K562 (cell line): ENCODE data around the gene SCYL1. TPM values are rescaled to one million over a fixed set of nuclear protein-coding genes. Genes with fewer than 3 reads are reported as not detected.
A peak's percentile ranks its signal among the peaks of the same experiment; 100 is the strongest.

Source experiments
- BCOR ChIP-seq: fragments of 450-650 bp; IDR thresholded peaks from 2 replicates; pipeline ENCODE4 v1.6.1; 2016
- CBX8 ChIP-seq: fragments of 200-600 bp; sonication (generic); IDR thresholded peaks from 2 replicates; pipeline ENCODE4 v1.6.1; 2012; ENCODE audit warnings: borderline replicate concordance, mixed run types, low read depth, mild to moderate bottlenecking, moderate library complexity, mixed read lengths, low read length, control low read depth, inconsistent platforms; ENCODE audit not compliant: poor library complexity, severe bottlenecking; ENCODE audit errors: extremely low read depth
- DNMT1 ChIP-seq: fragments of 450-650 bp; IDR thresholded peaks from 2 replicates; pipeline ENCODE4 v1.6.1; 2016; ENCODE audit warnings: antibody characterized with exemption, mild to moderate bottlenecking
- DPF2 ChIP-seq: fragments of 450-650 bp; IDR thresholded peaks from 2 replicates; pipeline ENCODE4 v1.6.1; 2016
- HOXB6 ChIP-seq: fragments of 250-450 bp; sonication (Bioruptor Pico); IDR thresholded peaks from 2 replicates; pipeline ENCODE4 v1.5.1; 2022; ENCODE audit warnings: mild to moderate bottlenecking, borderline replicate concordance
- MYBL2 ChIP-seq, 2 experiments: fragments of 450-650 bp in 1 of 2; sonication (generic) in 1 of 2; formaldehyde crosslinking in 1 of 2; IDR thresholded peaks; 2 replicates each; pipeline versions ENCODE4 v1.6.1 to v1.8.1; 2017 to 2022; ENCODE audit warnings: borderline replicate concordance in 1 of 2, inconsistent platforms in 1 of 2, low read depth in 1 of 2, mild to moderate bottlenecking in 1 of 2, missing genetic modification reagents in 1 of 2, moderate library complexity in 1 of 2
- NFIC ChIP-seq: fragments of 450-650 bp; IDR thresholded peaks from 2 replicates; pipeline ENCODE4 v1.6.1; 2017; ENCODE audit warnings: mild to moderate bottlenecking, inconsistent platforms
- NFRKB ChIP-seq: fragments of 450-650 bp; IDR thresholded peaks from 2 replicates; pipeline ENCODE4 v1.6.1; 2016; ENCODE audit warnings: low read depth
- POLR2G ChIP-seq: fragments of 200-400 bp; formaldehyde crosslinking; IDR thresholded peaks from 2 replicates; pipeline ENCODE4 v1.6.1; 2017; ENCODE audit warnings: low read depth, mild to moderate bottlenecking, antibody characterized with exemption, low read length, moderate library complexity
- RBM25 ChIP-seq: fragments of 200-400 bp; formaldehyde crosslinking; IDR thresholded peaks from 2 replicates; pipeline ENCODE4 v1.6.1; 2018; ENCODE audit warnings: low read length, low read depth, moderate library complexity; ENCODE audit not compliant: severe bottlenecking
- RCOR1 ChIP-seq, 2 experiments: IDR thresholded peaks; 2 replicates each; pipeline ENCODE4 v1.6.1; 2012; ENCODE audit warnings: low read depth in 2 of 2, low read length in 2 of 2, borderline replicate concordance in 1 of 2, improper control_type of control experiment in 1 of 2
- SMARCA5 ChIP-seq: fragments of 450-650 bp; IDR thresholded peaks from 2 replicates; pipeline ENCODE4 v1.6.1; 2016
- SOX6 ChIP-seq: fragments of 450-650 bp; IDR thresholded peaks from 2 replicates; pipeline ENCODE4 v1.6.1; 2014; ENCODE audit warnings: mild to moderate bottlenecking
- SRSF3 ChIP-seq: fragments of 200-400 bp; formaldehyde crosslinking; IDR thresholded peaks from 2 replicates; pipeline ENCODE4 v1.6.1; 2016; ENCODE audit warnings: mild to moderate bottlenecking, low read length, moderate library complexity; ENCODE audit not compliant: insufficient read depth
- TOE1 ChIP-seq, 2 experiments: fragments of 450-650 bp in 1 of 2; sonication (generic) in 1 of 2; formaldehyde crosslinking in 1 of 2; IDR thresholded peaks; 2 replicates each; pipeline versions ENCODE4 v1.7.1 to v1.8.0; 2016 to 2022; ENCODE audit warnings: borderline replicate concordance in 2 of 2, mild to moderate bottlenecking in 2 of 2, antibody characterized with exemption in 1 of 2, inconsistent platforms in 1 of 2, low read depth in 1 of 2, missing genetic modification reagents in 1 of 2, moderate library complexity in 1 of 2
- XRCC4 ChIP-seq: IDR thresholded peaks from one replicate; pipeline ENCODE4 v1.6.1; 2011; ENCODE audit not compliant: insufficient read depth, insufficient read length; ENCODE audit errors: extremely low read depth
- ZNF3 ChIP-seq: fragments of 250-450 bp; sonication (Bioruptor Pico); IDR thresholded peaks from 2 replicates; pipeline ENCODE4 v1.5.0; 2021; ENCODE audit warnings: mild to moderate bottlenecking, moderate library complexity
- ZNF41 ChIP-seq: fragments of 250-450 bp; sonication (Bioruptor Pico); conservative IDR thresholded peaks from 2 replicates; pipeline ENCODE4 v1.4.0; 2020; ENCODE audit warnings: mild to moderate bottlenecking
- polyA plus RNA-seq, 8 experiments: library from polyadenylated mRNA; depleted of rRNA in 4 of 8; stranded (reverse) in 5 of 8; unstranded in 3 of 8; fragments of >200 nt; fragmentation: Nextera tagmentation in 2 of 8; fragmentation: Illumina TruSeq in 1 of 8; extraction: Ambion mirVana in 2 of 8; extraction: Trizol in 1 of 8; gene quantifications; 2 replicates each; pipeline versions ENCODE4 v1.2.1 to v1.2.3, GENCODE V29; 2011 to 2014; ENCODE audit warnings: inconsistent platforms in 1 of 8, missing spikeins in 1 of 8
- total RNA-seq, 7 experiments: library from RNA; depleted of rRNA in 6 of 7; stranded (reverse); fragments of >200 nt in 6 of 7; fragmentation: Illumina TruSeq in 2 of 7; extraction: Trizol in 2 of 7; gene quantifications; 2 replicates each; pipeline versions ENCODE4 v1.2.1 to v1.2.3, GENCODE V29; 2011 to 2021; ENCODE audit warnings: low replicate concordance in 1 of 7
- TF ChIP-seq, protein P1 (sequence below): fragments of 450-650 bp; formaldehyde crosslinking; IDR thresholded peaks from 2 replicates; pipeline ENCODE4 v1.4.0; 2022; ENCODE audit warnings: missing genetic modification characterization
- TF ChIP-seq, protein P2 (sequence below): sonication (generic); formaldehyde crosslinking; IDR thresholded peaks from 2 replicates; pipeline ENCODE4 v1.8.1; 2023; ENCODE audit warnings: mild to moderate bottlenecking, missing genetic modification reagents
- TF ChIP-seq, protein P3 (sequence below): fragments of 450-650 bp; IDR thresholded peaks from 2 replicates; pipeline ENCODE4 v1.6.1; 2016; ENCODE audit warnings: low read depth, mild to moderate bottlenecking, moderate library complexity
- TF ChIP-seq, protein P4 (sequence below): sonication (generic); formaldehyde crosslinking; IDR thresholded peaks from 2 replicates; pipeline ENCODE4 v1.8.1; 2023; ENCODE audit warnings: mild to moderate bottlenecking, missing genetic modification reagents, moderate library complexity

SCYL1 gene
- total and polyA plus RNA-seq, 9 of the 15 experiments (the other 6 are each of a cell fraction or from before 2014, with no cell fraction given): 1.9 to 145 (median 57.6) TPM

DNA sequence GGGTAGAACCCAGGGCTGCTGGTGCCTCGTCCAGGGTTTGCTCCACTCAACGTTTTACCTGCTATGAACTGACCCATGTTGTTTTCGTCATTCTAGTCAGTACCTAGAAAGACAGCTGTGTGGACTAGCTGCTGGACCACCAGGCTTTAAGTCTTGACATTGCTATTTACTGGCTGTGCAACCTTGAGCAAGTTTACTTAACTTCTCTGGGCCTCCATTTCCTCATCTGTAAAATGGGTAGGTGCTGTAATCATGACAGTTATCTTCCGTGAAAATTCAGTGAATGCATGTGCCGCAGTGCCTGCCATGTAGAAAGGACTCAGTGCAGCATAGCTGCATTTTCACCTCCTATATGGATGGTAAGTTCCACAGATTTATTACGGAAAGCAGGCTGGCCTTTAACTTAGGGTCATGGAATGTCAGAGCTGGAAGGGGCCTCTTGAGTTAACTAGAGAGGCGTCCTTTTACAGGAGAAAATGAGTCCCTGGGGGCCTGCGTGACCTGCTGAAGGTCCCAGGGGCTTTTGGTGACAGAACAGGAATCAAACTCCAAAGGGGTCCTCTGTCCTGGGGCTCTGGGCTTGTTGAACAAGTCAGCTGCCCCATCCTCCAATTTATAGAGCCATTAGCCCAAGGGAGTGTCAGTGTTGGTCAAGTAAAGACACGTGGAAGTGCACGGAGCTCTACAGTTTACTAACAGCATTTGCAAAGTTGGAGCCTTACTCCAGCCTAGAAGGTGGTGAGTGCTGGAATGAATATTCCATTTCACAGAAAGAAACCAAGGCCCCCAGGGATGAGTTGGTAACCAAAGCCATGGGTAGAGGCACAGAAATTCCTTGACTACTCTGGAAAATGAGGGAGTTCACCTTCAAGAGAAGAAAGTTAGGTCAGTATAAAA, 38.1 kb upstream of the SCYL1 start (continued):
- TF ChIP-seq DNMT1: no peak
- TF ChIP-seq RCOR1 (IDR thresholded peaks at IDR 0.05; ENCODE audit: borderline replicate concordance in 1 of 2, low read depth in 2 of 2, low read length in 2 of 2): peak; percentile 16 to 73; a peak in 2 of 4 replicates
- TF ChIP-seq DPF2: no peak
- TF ChIP-seq, protein P1, sequence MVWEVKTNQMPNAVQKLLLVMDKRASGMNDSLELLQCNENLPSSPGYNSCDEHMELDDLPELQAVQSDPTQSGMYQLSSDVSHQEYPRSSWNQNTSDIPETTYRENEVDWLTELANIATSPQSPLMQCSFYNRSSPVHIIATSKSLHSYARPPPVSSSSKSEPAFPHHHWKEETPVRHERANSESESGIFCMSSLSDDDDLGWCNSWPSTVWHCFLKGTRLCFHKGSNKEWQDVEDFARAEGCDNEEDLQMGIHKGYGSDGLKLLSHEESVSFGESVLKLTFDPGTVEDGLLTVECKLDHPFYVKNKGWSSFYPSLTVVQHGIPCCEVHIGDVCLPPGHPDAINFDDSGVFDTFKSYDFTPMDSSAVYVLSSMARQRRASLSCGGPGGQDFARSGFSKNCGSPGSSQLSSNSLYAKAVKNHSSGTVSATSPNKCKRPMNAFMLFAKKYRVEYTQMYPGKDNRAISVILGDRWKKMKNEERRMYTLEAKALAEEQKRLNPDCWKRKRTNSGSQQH (CRISPR knock-in tag): no peak
- TF ChIP-seq ZNF3: no peak
- no peak for TF ChIP-seq ZNF41 (CRISPR knock-in tag)
- TF ChIP-seq NFRKB: no peak
- TF ChIP-seq CBX8: no peak
- peak; percentile 98 for TF ChIP-seq RBM25
- no peak for TF ChIP-seq NFIC
- TF ChIP-seq TOE1 (IDR thresholded peaks at IDR 0.05; ENCODE audit: borderline replicate concordance): no peak
- no peak for TF ChIP-seq TOE1 (CRISPR knock-in tag; IDR thresholded peaks at IDR 0.05; ENCODE audit: borderline replicate concordance, low read depth)
- TF ChIP-seq, protein P2, sequence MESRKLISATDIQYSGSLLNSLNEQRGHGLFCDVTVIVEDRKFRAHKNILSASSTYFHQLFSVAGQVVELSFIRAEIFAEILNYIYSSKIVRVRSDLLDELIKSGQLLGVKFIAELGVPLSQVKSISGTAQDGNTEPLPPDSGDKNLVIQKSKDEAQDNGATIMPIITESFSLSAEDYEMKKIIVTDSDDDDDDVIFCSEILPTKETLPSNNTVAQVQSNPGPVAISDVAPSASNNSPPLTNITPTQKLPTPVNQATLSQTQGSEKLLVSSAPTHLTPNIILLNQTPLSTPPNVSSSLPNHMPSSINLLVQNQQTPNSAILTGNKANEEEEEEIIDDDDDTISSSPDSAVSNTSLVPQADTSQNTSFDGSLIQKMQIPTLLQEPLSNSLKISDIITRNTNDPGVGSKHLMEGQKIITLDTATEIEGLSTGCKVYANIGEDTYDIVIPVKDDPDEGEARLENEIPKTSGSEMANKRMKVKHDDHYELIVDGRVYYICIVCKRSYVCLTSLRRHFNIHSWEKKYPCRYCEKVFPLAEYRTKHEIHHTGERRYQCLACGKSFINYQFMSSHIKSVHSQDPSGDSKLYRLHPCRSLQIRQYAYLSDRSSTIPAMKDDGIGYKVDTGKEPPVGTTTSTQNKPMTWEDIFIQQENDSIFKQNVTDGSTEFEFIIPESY (CRISPR knock-in tag): no peak
- TF ChIP-seq BCOR: peak; percentile 99
- no peak for TF ChIP-seq SRSF3
- TF ChIP-seq XRCC4: no peak
- peak; percentile 85 for TF ChIP-seq SMARCA5
- no peak for TF ChIP-seq POLR2G
- TF ChIP-seq SOX6: no peak
- TF ChIP-seq MYBL2 (IDR thresholded peaks at IDR 0.05; ENCODE audit: low read depth): no peak
- TF ChIP-seq MYBL2 (CRISPR knock-in tag; IDR thresholded peaks at IDR 0.05; ENCODE audit: borderline replicate concordance): no peak
- TF ChIP-seq, protein P3, sequence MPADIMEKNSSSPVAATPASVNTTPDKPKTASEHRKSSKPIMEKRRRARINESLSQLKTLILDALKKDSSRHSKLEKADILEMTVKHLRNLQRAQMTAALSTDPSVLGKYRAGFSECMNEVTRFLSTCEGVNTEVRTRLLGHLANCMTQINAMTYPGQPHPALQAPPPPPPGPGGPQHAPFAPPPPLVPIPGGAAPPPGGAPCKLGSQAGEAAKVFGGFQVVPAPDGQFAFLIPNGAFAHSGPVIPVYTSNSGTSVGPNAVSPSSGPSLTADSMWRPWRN: no peak
- TF ChIP-seq, protein P4, sequence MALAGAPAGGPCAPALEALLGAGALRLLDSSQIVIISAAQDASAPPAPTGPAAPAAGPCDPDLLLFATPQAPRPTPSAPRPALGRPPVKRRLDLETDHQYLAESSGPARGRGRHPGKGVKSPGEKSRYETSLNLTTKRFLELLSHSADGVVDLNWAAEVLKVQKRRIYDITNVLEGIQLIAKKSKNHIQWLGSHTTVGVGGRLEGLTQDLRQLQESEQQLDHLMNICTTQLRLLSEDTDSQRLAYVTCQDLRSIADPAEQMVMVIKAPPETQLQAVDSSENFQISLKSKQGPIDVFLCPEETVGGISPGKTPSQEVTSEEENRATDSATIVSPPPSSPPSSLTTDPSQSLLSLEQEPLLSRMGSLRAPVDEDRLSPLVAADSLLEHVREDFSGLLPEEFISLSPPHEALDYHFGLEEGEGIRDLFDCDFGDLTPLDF (CRISPR knock-in tag): 0 out of 2 replicates have a peak, but pooled peaks have one; percentile 47
- TF ChIP-seq HOXB6 (CRISPR knock-in tag): no peak
